HEK293 (cell line): ENCODE measurements around the gene PEX11G.

ENCODE experiments used
- CTCF ChIA-PET: fragments of 350-600 bp; formaldehyde crosslinking; extraction: SDS; loops from one replicate; lab custom pipeline; 2021; ENCODE audit warnings: antibody characterized with exemption; lab: Yijun Ruan, JAX
- POLR2A ChIA-PET: fragments of 300-600 bp; formaldehyde crosslinking; extraction: SDS; loops from one replicate; lab custom pipeline; 2020; ENCODE audit warnings: antibody characterized with exemption, inconsistent platforms; lab: Yijun Ruan, JAX
- H3K27ac ChIP-seq: fragments of 200-500 bp; sonication (Bioruptor generic); 2 replicates; pipeline ENCODE4 v1.5.1; 2014; ENCODE audit warnings: low read depth, low read length, control low read depth, inconsistent platforms; ENCODE audit errors: extremely low read depth
- H3K36me3 ChIP-seq, 2 experiments: fragments of 200-500 bp in 1 of 2; sonication (Bioruptor generic) in 1 of 2; 1 replicate in 1 of 2; 2 replicates in 1 of 2; pipeline ENCODE4 v1.5.1; 2014 to 2017; ENCODE audit warnings: inconsistent platforms in 2 of 2, low read length in 2 of 2; ENCODE audit not compliant: control insufficient read depth in 2 of 2, insufficient read depth in 1 of 2
- H3K4me1 ChIP-seq: fragments of 200-500 bp; sonication (Bioruptor generic); 2 replicates; pipeline ENCODE4 v1.5.1; 2014; ENCODE audit warnings: mild to moderate bottlenecking, low read length, inconsistent platforms; ENCODE audit not compliant: control insufficient read depth, insufficient read depth
- H3K4me3 ChIP-seq: 2 replicates; pipeline ENCODE4 v1.5.1; 2011; ENCODE audit warnings: low read depth, mild to moderate bottlenecking, control low read depth, low read length, moderate library complexity
- H3K9me3 ChIP-seq: fragments of 200-500 bp; sonication (Bioruptor generic); 2 replicates; pipeline ENCODE4 v1.5.1; 2014; ENCODE audit warnings: low read depth, low read length, inconsistent platforms; ENCODE audit not compliant: control insufficient read depth, insufficient read depth
- CTCF ChIP-seq: fragments of 450-650 bp; formaldehyde crosslinking; IDR thresholded peaks from 2 replicates; pipeline ENCODE4 v1.5.1; 2016; ENCODE audit warnings: missing biosample characterization, missing genetic modification characterization
- HOXA7 ChIP-seq: sonication (generic); formaldehyde crosslinking; IDR thresholded peaks from 2 replicates; pipeline ENCODE4 v1.8.1; 2022; ENCODE audit warnings: missing genetic modification reagents, borderline replicate concordance
- KLF16 ChIP-seq: fragments of 450-650 bp; formaldehyde crosslinking; IDR thresholded peaks from 2 replicates; pipeline ENCODE4 v1.5.1; 2017; ENCODE audit warnings: missing biosample characterization, missing genetic modification characterization
- KLF17 ChIP-seq: fragments of 450-650 bp; formaldehyde crosslinking; IDR thresholded peaks from 2 replicates; pipeline ENCODE4 v1.5.1; 2016; ENCODE audit warnings: missing biosample characterization, missing genetic modification characterization
- REPIN1 ChIP-seq: fragments of 450-650 bp; formaldehyde crosslinking; IDR thresholded peaks from 2 replicates; pipeline ENCODE4 v1.5.1; 2017; ENCODE audit warnings: missing biosample characterization, missing genetic modification characterization, low read depth
- SP3 ChIP-seq: fragments of 450-650 bp; formaldehyde crosslinking; IDR thresholded peaks from 2 replicates; pipeline ENCODE4 v1.5.1; 2016; ENCODE audit warnings: missing biosample characterization, missing genetic modification characterization
- TCF7L2 ChIP-seq: IDR thresholded peaks from 2 replicates; pipeline ENCODE4 v1.6.1; 2011; ENCODE audit warnings: low read depth, mild to moderate bottlenecking, inconsistent platforms, low read length, moderate library complexity, borderline replicate concordance
- YY1 ChIP-seq: fragments of 450-650 bp; formaldehyde crosslinking; IDR thresholded peaks from 2 replicates; pipeline ENCODE4 v1.5.1; 2018; ENCODE audit warnings: missing biosample characterization, missing genetic modification characterization
- YY2 ChIP-seq: fragments of 450-650 bp; formaldehyde crosslinking; IDR thresholded peaks from 2 replicates; pipeline ENCODE4 v1.5.1; 2016; ENCODE audit warnings: missing biosample characterization, missing genetic modification characterization
- ZBTB1 ChIP-seq: fragments of 450-650 bp; formaldehyde crosslinking; IDR thresholded peaks from 2 replicates; pipeline ENCODE4 v1.5.1; 2016; ENCODE audit warnings: missing biosample characterization, missing genetic modification characterization
- ZNF112 ChIP-seq: fragments of 450-650 bp; formaldehyde crosslinking; IDR thresholded peaks from 2 replicates; pipeline ENCODE4 v1.5.0; 2017; ENCODE audit warnings: missing biosample characterization, missing genetic modification characterization
- ZNF157 ChIP-seq: fragments of 450-650 bp; formaldehyde crosslinking; IDR thresholded peaks from 2 replicates; pipeline ENCODE4 v1.5.1; 2016; ENCODE audit warnings: missing biosample characterization, missing genetic modification characterization
- ZNF16 ChIP-seq: fragments of 450-650 bp; formaldehyde crosslinking; IDR thresholded peaks from 2 replicates; pipeline ENCODE4 v1.5.1; 2016; ENCODE audit warnings: low read depth, missing biosample characterization, missing genetic modification characterization
- ZNF23 ChIP-seq: fragments of 450-650 bp; formaldehyde crosslinking; IDR thresholded peaks from 2 replicates; pipeline ENCODE4 v1.5.1; 2016; ENCODE audit warnings: missing biosample characterization, missing genetic modification characterization, borderline replicate concordance
- ZNF24 ChIP-seq: fragments of 450-650 bp; formaldehyde crosslinking; IDR thresholded peaks from 2 replicates; pipeline ENCODE4 v1.5.1; 2016; ENCODE audit warnings: missing biosample characterization, missing genetic modification characterization
- ZNF362 ChIP-seq: fragments of 450-650 bp; formaldehyde crosslinking; IDR thresholded peaks from 2 replicates; pipeline ENCODE4 v1.5.1; 2016; ENCODE audit warnings: missing biosample characterization, missing genetic modification characterization
- ZNF366 ChIP-seq: fragments of 450-650 bp; formaldehyde crosslinking; conservative IDR thresholded peaks from 2 replicates; pipeline ENCODE4 v1.5.1; 2016; ENCODE audit warnings: missing biosample characterization, missing genetic modification characterization
- ZNF398 ChIP-seq: fragments of 450-650 bp; formaldehyde crosslinking; IDR thresholded peaks from 2 replicates; pipeline ENCODE4 v1.5.1; 2017; ENCODE audit warnings: missing biosample characterization, missing genetic modification characterization
- ZNF433 ChIP-seq: fragments of 450-650 bp; formaldehyde crosslinking; IDR thresholded peaks from 2 replicates; pipeline ENCODE4 v1.5.1; 2016; ENCODE audit warnings: missing biosample characterization, missing genetic modification characterization, low read depth
- ZNF518A ChIP-seq: fragments of 450-650 bp; formaldehyde crosslinking; conservative IDR thresholded peaks from 2 replicates; pipeline ENCODE4 v1.5.1; 2016; ENCODE audit warnings: low read depth, missing biosample characterization, missing genetic modification characterization
- ZNF585B ChIP-seq: fragments of 450-650 bp; formaldehyde crosslinking; IDR thresholded peaks from 2 replicates; pipeline ENCODE4 v1.5.1; 2016; ENCODE audit warnings: missing biosample characterization, missing genetic modification characterization
- ZNF843 ChIP-seq: fragments of 450-650 bp; formaldehyde crosslinking; IDR thresholded peaks from 2 replicates; pipeline ENCODE4 v1.5.1; 2016; ENCODE audit warnings: missing biosample characterization, missing genetic modification characterization

PEX11G gene

GRCh38 chr19:7427944-7428343 is 60.9 kb downstream of the PEX11G start:
- ChIA-PET POLR2A (no interaction called here), CTCF (no interaction called here)
- no peak overlapping the region for H3K27ac ChIP-seq

GRCh38 chr19:7426986-7427385 is 61.8 kb downstream of the PEX11G start:
- ChIA-PET POLR2A (no interaction called here), CTCF (interaction anchor here (0.6 to 0.7 kb wide), 2 partner anchors 69 to 1334 kb away, joined by 3 read pairs; no protein-coding TSS in a partner anchor)
- Histone ChIP-seq H3K27ac (no peak overlapping the region), H3K36me3 (no peaks in the 10 kb centered on the region; a peak in 1 of 3 replicates), H3K4me1 (no peaks in the 10 kb centered on the region), H3K4me3 (no peak overlapping the region), H3K9me3 (no peaks in the 10 kb centered on the region)
- no peak for TF ChIP-seq ZNF16 (tag by site-specific recombination)
- TF ChIP-seq ZNF433 (tag by site-specific recombination): no peak
- no peak for TF ChIP-seq YY2
- no peak for TF ChIP-seq ZNF24 (tag by site-specific recombination)
- TF ChIP-seq ZBTB1 (tag by site-specific recombination): no peak
- no peak for TF ChIP-seq ZNF362 (tag by site-specific recombination)
- no peak for TF ChIP-seq ZNF366 (tag by site-specific recombination)
- TF ChIP-seq ZNF23 (tag by site-specific recombination): no peak
- TF ChIP-seq ZNF518A (tag by site-specific recombination): no peak
- no peak for TF ChIP-seq HOXA7 (CRISPR knock-in tag)
- TF ChIP-seq ZNF843 (tag by site-specific recombination): no peak
- no peak for TF ChIP-seq KLF17
- no peak for TF ChIP-seq SP3 (tag by site-specific recombination)
- no peak for TF ChIP-seq YY1

More at GRCh38 chr19:7427944-7428343, 60.9 kb downstream of the PEX11G start:
- H3K4me3 ChIP-seq: no peak overlapping the region
- H3K9me3 ChIP-seq: no peaks in the 10 kb centered on the region
- TF ChIP-seq ZNF585B (no peak), ZNF157 (tag by site-specific recombination) (no peak), CTCF (tag by site-specific recombination) (no peak), KLF16 (tag by site-specific recombination) (no peak), TCF7L2 (no peak), REPIN1 (no peak), ZNF112 (tag by site-specific recombination) (no peak), ZNF398 (no peak)
- no peaks in the 10 kb centered on the region for H3K4me1 ChIP-seq
- H3K36me3 ChIP-seq: no peaks in the 10 kb centered on the region; a peak in 1 of 3 replicates
